Adrenal gland (tissue), 5 donors: ENCODE measurements around the gene CALML3.

Experiments
- POLR2A ChIP-seq, 2 donors: fragments of 450-650 bp; IDR thresholded peaks; one replicate each; pipeline ENCODE4 v1.6.1; 2017; ENCODE audit warnings: antibody characterized with exemption in 2 of 2, mild to moderate bottlenecking in 2 of 2, moderate library complexity in 1 of 2
- TF ChIP-seq, protein P1 (sequence below), 6 experiments: fragments of 450-650 bp in 4 of 6; fragments of 200-600 bp in 2 of 6; sonication (generic) in 1 of 6; IDR thresholded peaks; 1 replicate in 5 of 6; 2 replicates in 1 of 6; pipeline versions ENCODE4 v1.5.1 to v1.8.0; 2016 to 2021; ENCODE audit warnings: antibody characterized with exemption in 6 of 6, mild to moderate bottlenecking in 2 of 6, moderate library complexity in 1 of 6
- donor health status: DM: no; HTN: no; CAD: no.

DNA sequence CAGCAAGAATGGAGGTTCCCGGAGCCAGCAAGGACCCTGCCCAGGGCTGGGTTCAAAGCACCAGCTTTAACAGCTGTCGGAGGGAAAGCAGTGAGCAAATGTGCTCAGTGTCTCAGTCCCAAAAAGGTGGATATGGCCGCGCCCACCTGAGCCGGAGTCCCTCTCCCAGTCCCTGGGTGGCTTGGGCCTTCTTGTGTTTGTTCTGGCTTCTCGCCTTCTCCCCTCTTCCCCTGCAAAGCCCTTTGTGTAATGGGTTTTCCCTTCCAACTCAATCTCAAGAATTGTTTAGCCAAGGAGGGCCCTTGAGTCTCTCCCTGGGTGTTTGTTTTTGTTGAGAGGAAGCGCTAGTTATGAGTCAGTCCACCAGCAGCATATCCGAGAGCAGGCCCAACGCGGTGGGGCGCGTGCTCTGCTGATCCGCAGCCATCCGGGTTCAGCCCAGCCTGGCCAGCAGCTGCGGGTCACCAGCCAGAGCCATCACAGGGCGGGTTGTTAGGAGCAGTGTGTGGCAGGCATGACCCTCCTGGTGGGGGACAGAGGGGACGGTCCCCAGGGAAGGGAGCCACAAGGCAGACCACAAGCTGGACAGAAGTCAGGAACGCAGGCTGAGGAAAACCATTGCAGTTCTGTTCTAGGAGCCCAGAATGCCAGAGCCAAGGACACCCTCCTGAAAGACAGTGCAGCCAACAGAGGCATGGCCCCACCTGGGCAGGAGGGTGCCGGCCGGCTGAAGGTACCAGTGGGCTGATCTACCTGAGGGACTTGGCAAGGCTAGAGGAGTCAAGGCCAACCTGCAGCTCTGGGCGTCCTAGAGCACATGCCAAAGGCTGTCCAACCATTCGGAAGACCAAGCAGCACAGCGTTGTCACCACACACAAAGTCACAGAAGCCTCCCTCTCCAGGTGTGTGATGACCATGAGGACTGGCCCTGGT is 21.3 kb downstream of the CALML3 start:
- TF ChIP-seq POLR2A (IDR thresholded peaks at IDR 0.05), result no peak
- TF ChIP-seq, protein P1, sequence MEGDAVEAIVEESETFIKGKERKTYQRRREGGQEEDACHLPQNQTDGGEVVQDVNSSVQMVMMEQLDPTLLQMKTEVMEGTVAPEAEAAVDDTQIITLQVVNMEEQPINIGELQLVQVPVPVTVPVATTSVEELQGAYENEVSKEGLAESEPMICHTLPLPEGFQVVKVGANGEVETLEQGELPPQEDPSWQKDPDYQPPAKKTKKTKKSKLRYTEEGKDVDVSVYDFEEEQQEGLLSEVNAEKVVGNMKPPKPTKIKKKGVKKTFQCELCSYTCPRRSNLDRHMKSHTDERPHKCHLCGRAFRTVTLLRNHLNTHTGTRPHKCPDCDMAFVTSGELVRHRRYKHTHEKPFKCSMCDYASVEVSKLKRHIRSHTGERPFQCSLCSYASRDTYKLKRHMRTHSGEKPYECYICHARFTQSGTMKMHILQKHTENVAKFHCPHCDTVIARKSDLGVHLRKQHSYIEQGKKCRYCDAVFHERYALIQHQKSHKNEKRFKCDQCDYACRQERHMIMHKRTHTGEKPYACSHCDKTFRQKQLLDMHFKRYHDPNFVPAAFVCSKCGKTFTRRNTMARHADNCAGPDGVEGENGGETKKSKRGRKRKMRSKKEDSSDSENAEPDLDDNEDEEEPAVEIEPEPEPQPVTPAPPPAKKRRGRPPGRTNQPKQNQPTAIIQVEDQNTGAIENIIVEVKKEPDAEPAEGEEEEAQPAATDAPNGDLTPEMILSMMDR (IDR thresholded peaks at IDR 0.05), result no peak
